ENCODE results near the gene SLC13A2. TPM values are rescaled to one million over a fixed set of nuclear protein-coding genes. Genes with fewer than 3 reads are reported as not detected.
"Not testable (repeated sequence)": the region's sequence is repeated elsewhere in the genome, so short reads cannot be mapped to it uniquely, and the experiment has no call there.

Gene SLC13A2
- polyA plus RNA-seq, 1 experiment = not detected

- no peak for DNase-seq (ENCODE audit: low read depth)
- H3K27me3 ChIP-seq (ENCODE audit: control insufficient read depth, insufficient read depth, low read length) = no peaks in the 10 kb centered on the region
- ChIA-PET POLR2A (no interaction called here), CTCF (no interaction called here)
- H3K36me3 ChIP-seq (ENCODE audit: control insufficient read depth, insufficient read depth, low read length) = no peaks in the 10 kb centered on the region
- no peak for TF ChIP-seq CTCF (IDR thresholded peaks at IDR 0.05; ENCODE audit: insufficient read depth, low read depth, low read length)
- H3K4me3 ChIP-seq (ENCODE audit: low read depth, low read length) = no peak overlapping the region
Measured at GRCh38 chr17:28443901-28444638, 29.4 kb upstream of the SLC13A2 start.

GRCh38 chr17:28446716-28447395, 26.6 kb upstream of the SLC13A2 start:
- POLR2A ChIA-PET = no interaction called here
- CTCF ChIA-PET = interaction anchor here (1.1 kb wide), 1 partner anchor 21 kb away, joined by 3 read pairs; no protein-coding TSS in a partner anchor
- no peak for TF ChIP-seq CTCF (IDR thresholded peaks at IDR 0.05; ENCODE audit: insufficient read depth, low read depth, low read length)
- H3K4me3 ChIP-seq (ENCODE audit: low read depth, low read length) = no peak overlapping the region
- DNase-seq (ENCODE audit: low read depth) = no peak
- H3K27me3 ChIP-seq (ENCODE audit: control insufficient read depth, insufficient read depth, low read length) = peaks cover 2% of the 10 kb centered on the region
- H3K36me3 ChIP-seq (ENCODE audit: control insufficient read depth, insufficient read depth, low read length) = no peaks in the 10 kb centered on the region

- no peak for DNase-seq (ENCODE audit: low read depth)
- POLR2A ChIA-PET = no interaction called here
- H3K36me3 ChIP-seq (ENCODE audit: control insufficient read depth, insufficient read depth, low read length) = no peaks in the 10 kb centered on the region
- H3K27me3 ChIP-seq (ENCODE audit: control insufficient read depth, insufficient read depth, low read length) = peaks cover 2% of the 10 kb centered on the region
- no peak overlapping the region for H3K4me3 ChIP-seq (ENCODE audit: low read depth, low read length)
- CTCF ChIA-PET = interaction anchor here (2.7 kb wide), 1 partner anchor 30 kb away, joined by 12 read pairs; no protein-coding TSS in a partner anchor
- no peak for TF ChIP-seq CTCF (IDR thresholded peaks at IDR 0.05; ENCODE audit: insufficient read depth, low read depth, low read length)
Measured at GRCh38 chr17:28447396-28447760, 26.1 kb upstream of the SLC13A2 start.

- Histone ChIP-seq H3K36me3 (ENCODE audit: control insufficient read depth, insufficient read depth, low read length) (no peaks in the 10 kb centered on the region), H3K4me3 (ENCODE audit: low read depth, low read length) (no peak overlapping the region), H3K27me3 (ENCODE audit: control insufficient read depth, insufficient read depth, low read length) (peaks cover 2% of the 10 kb centered on the region)
- ChIA-PET CTCF (interaction anchor here (2.7 kb wide), 1 partner anchor 33 kb away, joined by 12 read pairs; no protein-coding TSS in a partner anchor), POLR2A (no interaction called here)
- DNase-seq (ENCODE audit: low read depth) = no peak
- no peak for TF ChIP-seq CTCF (IDR thresholded peaks at IDR 0.05; ENCODE audit: insufficient read depth, low read depth, low read length)
Measured at GRCh38 chr17:28449859-28450258, 23.6 kb upstream of the SLC13A2 start.

GRCh38 chr17:28457890-28458289, 15.6 kb upstream of the SLC13A2 start:
- no peak for TF ChIP-seq CTCF (IDR thresholded peaks at IDR 0.05; ENCODE audit: insufficient read depth, low read depth, low read length)
- Histone ChIP-seq H3K27me3 (ENCODE audit: control insufficient read depth, insufficient read depth, low read length) (peaks cover 2% of the 10 kb centered on the region; the same call in 1 of the 2 replicates), H3K4me3 (ENCODE audit: low read depth, low read length) (no peak overlapping the region), H3K36me3 (ENCODE audit: control insufficient read depth, insufficient read depth, low read length) (no peaks in the 10 kb centered on the region)
- no peak for DNase-seq (ENCODE audit: low read depth)
- ChIA-PET POLR2A (no interaction called here), CTCF (no interaction called here)

- H3K36me3 ChIP-seq (ENCODE audit: control insufficient read depth, insufficient read depth, low read length); H3K27me3 ChIP-seq (ENCODE audit: control insufficient read depth, insufficient read depth, low read length); DNase-seq (ENCODE audit: low read depth); CTCF ChIA-PET; POLR2A ChIA-PET; H3K4me3 ChIP-seq (ENCODE audit: low read depth, low read length): not testable (repeated sequence)
Measured at GRCh38 chr17:28458881-28459280, 14.6 kb upstream of the SLC13A2 start.
